Small intestine (tissue), 7 donors: Measurements from ENCODE around the gene FOXL2NB. TPM values are rescaled to one million over a fixed set of nuclear protein-coding genes. Genes with fewer than 3 reads are reported as not detected.

ENCODE experiments used
- DNase-seq, 2 donors: peaks; one replicate each; pipeline versions ENCODE4 v3.0.0 to v3.0.0-alpha.2; 2013
- FAIRE-seq: peaks from 2 replicates; lab custom pipeline; 2012; peaks lifted over from hg19 to GRCh38; lab: Jason Lieb, UNC
- H3K27ac ChIP-seq, 3 donors: one replicate each; pipeline ENCODE4 v1.5.1; 2013; ENCODE audit warnings: low read length in 2 of 3, mild to moderate bottlenecking in 2 of 3, control low read depth in 1 of 3, inconsistent platforms in 1 of 3, low read depth in 1 of 3, moderate library complexity in 1 of 3
- H3K27me3 ChIP-seq, 3 donors: one replicate each; pipeline ENCODE4 v1.6.1; 2013; ENCODE audit warnings: low read length in 3 of 3, inconsistent platforms in 1 of 3; ENCODE audit not compliant: control insufficient read depth in 3 of 3, insufficient read depth in 3 of 3
- H3K36me3 ChIP-seq, 3 donors: one replicate each; pipeline ENCODE4 v1.6.1; 2013; ENCODE audit warnings: low read length in 3 of 3, inconsistent platforms in 1 of 3, low read depth in 1 of 3, mild to moderate bottlenecking in 1 of 3, moderate library complexity in 1 of 3; ENCODE audit not compliant: control insufficient read depth in 3 of 3, insufficient read depth in 2 of 3
- H3K4me1 ChIP-seq, 3 donors: one replicate each; pipeline ENCODE4 v1.6.1; 2013; ENCODE audit warnings: low read length in 2 of 3, inconsistent platforms in 1 of 3, low read depth in 1 of 3, mild to moderate bottlenecking in 1 of 3, moderate library complexity in 1 of 3; ENCODE audit not compliant: control insufficient read depth in 3 of 3, insufficient read depth in 2 of 3
- H3K4me3 ChIP-seq, 3 donors: one replicate each; pipeline ENCODE4 v1.5.1; 2013; ENCODE audit warnings: low read length in 3 of 3, control low read depth in 1 of 3, inconsistent platforms in 1 of 3, low read depth in 1 of 3, mild to moderate bottlenecking in 1 of 3, moderate library complexity in 1 of 3
- H3K9me3 ChIP-seq, 2 donors: one replicate each; pipeline ENCODE4 v1.6.1; 2013; ENCODE audit warnings: low read depth in 1 of 2, low read length in 1 of 2; ENCODE audit not compliant: control insufficient read depth in 2 of 2, insufficient read depth in 1 of 2
- WGBS, 3 donors: extraction: QIAGEN DNeasy Blood & Tissue Kit; methylation state at CpG; one replicate each; pipeline ENCODE4 v1.1.7; 2013; 5-methylcytosine and 5-hydroxymethylcytosine counted together
- polyA plus RNA-seq, 4 donors: library from polyadenylated mRNA; stranded (reverse) in 3 of 4; unstranded in 1 of 4; fragments of 200-250 nt in 3 of 4; fragments of 120-200 nt in 1 of 4; gene quantifications; one replicate each; pipeline versions ENCODE4 v1.2.1 to v1.2.3, GENCODE V29; 2013
- donor health status: healthy with polysubstance abuse.
- donor health status: control.
- donor health status: control.
- donor health status: Bipolar disorder and iron deficiency.
- donor health status: healthy.

The FOXL2NB gene
- polyA plus RNA-seq, 4 donors, result not detected

DNA sequence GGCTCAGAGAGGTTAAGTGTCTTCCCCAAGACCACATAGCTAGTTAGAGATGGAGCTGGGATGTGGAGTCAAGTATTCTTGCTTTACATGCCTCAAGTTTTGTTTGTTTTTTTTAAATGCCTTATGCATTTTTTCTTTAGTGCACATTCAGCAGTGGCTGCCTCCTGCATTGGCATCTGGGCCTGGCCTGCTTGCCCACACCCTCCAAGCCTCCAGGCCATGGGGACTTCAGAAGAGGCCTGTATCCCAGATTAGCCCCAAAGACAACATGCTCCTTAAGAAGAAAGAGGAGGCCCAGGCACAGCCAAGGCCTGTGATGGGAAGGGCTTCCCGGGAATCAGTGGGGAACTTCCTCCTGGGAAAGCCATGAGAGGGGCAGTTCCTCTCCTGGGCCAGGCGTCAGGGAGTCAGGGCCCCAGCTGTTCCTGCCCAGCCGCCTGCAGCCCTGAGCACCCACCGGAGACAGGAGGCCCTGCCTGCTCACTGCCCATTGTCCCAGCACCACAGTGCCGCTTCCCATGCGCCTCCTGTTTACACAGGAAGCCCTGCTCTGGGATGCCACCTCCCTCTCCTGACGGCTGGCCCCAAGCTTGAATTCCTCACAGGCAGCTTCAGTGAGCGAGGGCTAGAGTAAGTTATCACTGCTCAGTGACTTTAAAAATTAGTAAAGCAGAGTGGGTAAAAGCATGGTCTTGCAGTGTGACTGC lies 16.0 kb downstream of the FOXL2NB start:
- Histone ChIP-seq H3K36me3 (no peaks in the 10 kb centered on the region), H3K27me3 (peaks cover 0 to 49% (median 24%) of the 10 kb centered on the region in 3 donors), H3K4me1 (peaks cover 0 to 3% (median 0%) of the 10 kb centered on the region in 3 donors), H3K4me3 (no peak overlapping the region), H3K27ac (no peak overlapping the region), H3K9me3 (peaks cover 0 to 4% of the 10 kb centered on the region in 2 donors)
- DNase-seq (no peak), FAIRE-seq (no peak)
- 63 to 76% (median 66%) methylated on average over 7 to 8 of the region's 8 CpGs for WGBS, 3 donors

DNA sequence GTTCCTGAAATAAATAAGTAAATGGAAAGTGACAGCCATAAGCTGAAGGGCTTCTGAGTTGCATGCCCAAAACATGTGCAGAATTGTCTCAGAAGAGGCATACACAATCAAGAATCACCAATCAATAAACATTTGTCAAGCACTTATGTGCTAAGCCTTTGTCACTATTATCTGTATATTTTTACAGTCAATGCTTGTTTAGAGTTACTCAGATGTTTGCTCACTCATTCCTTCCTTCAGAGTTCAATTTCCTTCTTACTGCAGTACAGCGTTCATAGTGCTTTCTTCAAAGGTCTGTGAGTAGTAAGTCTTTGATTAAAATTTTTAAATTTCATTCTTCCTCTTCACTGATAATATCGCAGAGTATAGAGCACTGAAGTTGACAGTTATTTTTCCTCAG lies 17.2 kb downstream of the FOXL2NB start:
- 74 to 83% (median 83%) methylated on average over 2 of the region's 2 CpGs for WGBS, 3 donors
- Histone ChIP-seq H3K27ac (no peak overlapping the region), H3K4me1 (peaks cover 0 to 3% (median 0%) of the 10 kb centered on the region in 3 donors), H3K9me3 (peaks cover 0 to 4% of the 10 kb centered on the region in 2 donors), H3K4me3 (no peak overlapping the region), H3K36me3 (no peaks in the 10 kb centered on the region), H3K27me3 (peaks cover 0 to 39% (median 24%) of the 10 kb centered on the region in 3 donors)
- FAIRE-seq (no peak), DNase-seq (no peak)

DNA sequence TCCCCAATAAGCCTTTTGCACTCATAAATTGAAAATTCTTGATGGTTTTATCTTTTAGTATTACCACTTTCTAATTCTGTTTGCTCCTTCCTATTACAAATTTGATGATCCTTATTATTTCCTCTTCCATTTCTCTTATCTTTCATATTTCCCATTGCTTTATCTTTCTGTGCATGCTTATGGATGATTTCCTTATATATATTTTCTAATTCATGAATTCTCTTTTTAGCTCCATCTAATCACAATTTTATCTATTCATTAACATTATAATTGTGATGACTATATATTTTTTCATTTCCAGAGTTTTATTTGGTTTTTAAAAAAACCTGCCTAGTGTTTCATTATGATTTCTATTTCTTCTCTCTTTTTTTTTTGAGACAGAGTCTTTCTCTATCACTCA lies 17.9 kb downstream of the FOXL2NB start:
- no peak overlapping the region for H3K27ac ChIP-seq
- H3K36me3 ChIP-seq, result no peaks in the 10 kb centered on the region
- no peak overlapping the region for H3K4me3 ChIP-seq
- peaks cover 0 to 33% (median 21%) of the 10 kb centered on the region in 3 donors for H3K27me3 ChIP-seq
- no peak for DNase-seq
- peaks cover 0 to 4% of the 10 kb centered on the region in 2 donors for H3K9me3 ChIP-seq
- peaks cover 0 to 3% (median 0%) of the 10 kb centered on the region in 3 donors for H3K4me1 ChIP-seq
- FAIRE-seq, result no peak

DNA sequence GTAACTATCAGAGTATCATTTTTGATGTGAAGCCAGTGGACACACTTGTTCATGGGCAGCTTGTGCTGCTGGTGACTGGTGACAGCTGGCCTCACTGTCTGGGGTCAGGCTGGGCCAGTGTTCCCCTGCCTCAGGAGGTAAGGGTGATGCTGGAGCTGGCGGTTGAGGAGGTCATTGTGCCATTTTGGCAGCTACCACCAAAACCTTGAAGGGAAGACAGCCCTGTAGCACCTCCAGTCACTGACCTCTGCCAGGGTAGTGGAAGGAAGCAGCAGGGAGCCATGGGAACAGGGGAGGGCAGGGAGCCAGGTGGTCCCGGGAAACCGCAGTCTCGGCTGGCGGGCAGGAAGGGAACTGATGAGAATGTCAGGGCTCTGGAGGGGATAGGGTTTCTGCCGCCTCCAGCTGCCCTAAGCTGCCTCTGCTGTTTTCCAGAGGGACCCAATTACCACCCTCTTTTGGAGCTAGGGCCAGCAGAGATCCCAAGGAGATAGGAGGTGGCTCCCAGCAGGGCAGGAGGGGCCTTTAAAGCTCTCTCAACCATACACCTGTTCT lies 24.8 kb downstream of the FOXL2NB start:
- 80 to 88% (median 83%) methylated on average over 6 of the region's 6 CpGs for WGBS, 3 donors
- no peak for DNase-seq
- Histone ChIP-seq H3K27me3 (peaks cover 0 to 4% (median 2%) of the 10 kb centered on the region in 3 donors), H3K27ac (no peak overlapping the region), H3K9me3 (no peaks in the 10 kb centered on the region), H3K4me3 (no peak overlapping the region), H3K36me3 (no peaks in the 10 kb centered on the region), H3K4me1 (no peaks in the 10 kb centered on the region)
- no peak for FAIRE-seq

DNA sequence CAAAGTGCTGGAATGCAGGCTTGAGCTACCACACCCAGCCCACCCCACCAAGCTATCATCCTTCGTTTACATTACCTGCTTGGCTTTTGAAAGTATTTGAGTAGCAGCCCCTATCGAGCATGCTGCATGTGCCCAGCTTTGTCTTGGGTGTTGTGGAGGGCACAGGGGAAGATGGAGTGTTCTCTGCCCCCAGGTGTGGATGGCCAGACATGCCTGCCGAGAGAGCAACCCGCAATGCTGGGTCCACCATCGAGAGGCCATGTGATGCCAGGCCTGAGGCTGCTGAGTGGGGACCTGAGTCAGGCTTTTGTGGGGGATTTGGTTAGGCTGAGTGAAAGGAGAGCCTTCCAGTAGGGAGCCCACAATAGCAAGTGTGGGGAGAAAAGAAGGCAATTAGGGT lies 25.9 kb downstream of the FOXL2NB start:
- FAIRE-seq (no peak), DNase-seq (no peak)
- 83 to 85% (median 85%) methylated on average over 5 of the region's 5 CpGs for WGBS, 3 donors
- Histone ChIP-seq H3K4me1 (no peaks in the 10 kb centered on the region), H3K4me3 (no peak overlapping the region), H3K9me3 (no peaks in the 10 kb centered on the region), H3K36me3 (no peaks in the 10 kb centered on the region), H3K27me3 (peaks cover 0 to 4% (median 2%) of the 10 kb centered on the region in 3 donors), H3K27ac (no peak overlapping the region)

DNA sequence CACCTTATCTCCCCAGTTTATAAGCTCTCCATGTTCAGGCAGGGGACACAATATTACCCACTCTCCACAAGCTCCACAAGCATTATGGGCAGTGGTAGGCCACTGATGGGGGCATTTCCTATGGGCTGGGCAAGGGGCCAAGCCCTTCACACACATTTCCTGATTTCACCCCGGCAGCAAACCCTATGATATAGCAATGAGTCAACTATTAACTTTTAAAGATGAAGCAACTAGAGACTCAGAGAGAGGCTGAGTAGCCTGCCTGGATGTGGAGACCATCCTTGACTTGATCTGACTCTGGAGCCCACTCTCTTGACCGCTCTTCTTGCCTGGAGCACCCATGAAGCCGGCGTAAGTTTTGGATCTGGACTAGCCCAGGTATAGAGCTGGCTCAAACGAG lies 27.4 kb downstream of the FOXL2NB start:
- no peak for DNase-seq
- FAIRE-seq, result no peak
- no peak overlapping the region for H3K27ac ChIP-seq
- no peaks in the 10 kb centered on the region for H3K36me3 ChIP-seq
- H3K9me3 ChIP-seq, result no peaks in the 10 kb centered on the region
- H3K4me1 ChIP-seq, result no peaks in the 10 kb centered on the region
- peaks cover 0 to 4% (median 2%) of the 10 kb centered on the region in 3 donors for H3K27me3 ChIP-seq
- H3K4me3 ChIP-seq, result no peak overlapping the region
- WGBS, 3 donors, result 70 to 73% (median 72%) methylated on average over 5 of the region's 5 CpGs

DNA sequence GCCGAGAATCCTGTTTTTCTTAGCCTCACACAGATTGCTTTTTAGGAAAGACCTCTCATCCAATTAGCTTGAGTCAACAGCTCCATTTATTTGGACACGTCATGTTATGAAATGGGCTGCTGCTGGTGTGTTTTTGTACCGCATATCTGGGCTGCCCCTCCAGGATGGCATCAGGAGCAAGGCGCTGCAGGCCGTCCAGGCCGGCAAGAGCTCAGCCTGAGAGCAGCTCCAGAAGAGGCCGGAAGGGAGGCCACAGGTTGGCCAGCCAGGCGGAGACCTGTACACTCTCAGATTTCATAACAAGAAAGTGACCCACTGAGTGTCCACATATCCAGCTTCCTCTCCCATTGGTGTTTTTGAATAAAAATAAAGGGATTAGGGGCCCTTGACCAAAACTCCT lies 28.3 kb downstream of the FOXL2NB start:
- Histone ChIP-seq H3K27ac (no peak overlapping the region), H3K4me3 (no peak overlapping the region), H3K9me3 (no peaks in the 10 kb centered on the region), H3K4me1 (no peaks in the 10 kb centered on the region), H3K27me3 (peaks cover 0 to 4% (median 2%) of the 10 kb centered on the region in 3 donors), H3K36me3 (no peaks in the 10 kb centered on the region)
- FAIRE-seq (no peak), DNase-seq (no peak)
- WGBS, 3 donors, result 90 to 92% (median 91%) methylated on average over 8 of the region's 8 CpGs

DNA sequence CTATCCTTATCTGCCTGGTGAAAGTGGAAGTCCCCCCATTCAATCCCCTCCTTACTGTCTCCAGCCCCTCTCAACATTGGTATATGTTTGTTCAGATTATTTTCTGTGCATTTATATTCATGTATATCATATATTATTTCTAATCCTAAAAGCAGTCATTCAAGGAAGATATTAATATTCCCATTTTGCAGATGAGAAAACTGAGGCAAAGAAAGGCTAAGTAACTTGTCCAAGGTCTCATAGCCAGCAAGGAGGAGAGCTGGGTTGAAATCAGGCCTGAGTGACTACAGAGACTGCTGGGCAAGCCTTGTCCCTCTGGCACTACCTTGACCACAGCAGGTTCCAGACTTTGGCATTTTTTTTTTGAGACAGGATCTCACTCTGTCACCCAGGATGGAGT lies 29.0 kb downstream of the FOXL2NB start:
- FAIRE-seq (no peak), DNase-seq (no peak)
- Histone ChIP-seq H3K36me3 (no peaks in the 10 kb centered on the region), H3K27me3 (peaks cover 0 to 4% (median 2%) of the 10 kb centered on the region in 3 donors), H3K9me3 (no peaks in the 10 kb centered on the region), H3K4me3 (no peak overlapping the region), H3K27ac (no peak overlapping the region), H3K4me1 (no peaks in the 10 kb centered on the region)
